NCI-H82 treated with DMSO at 0.1 percent for 48 hours (cell line): ENCODE results near the gene MBD4.
"Not testable (repeated sequence)": the region's sequence is repeated elsewhere in the genome, so short reads cannot be mapped to it uniquely, and the experiment has no call there.

ENCODE experiments used
- DNase-seq: peaks from one replicate; lab custom pipeline; 2025; ENCODE audit not compliant: unreplicated experiment; lab: John Stamatoyannopoulos, UW

MBD4 gene

GRCh38 chr3:129432671-129433070 lies 7.1 kb downstream of the MBD4 start:
- DNase-seq: no peak

DNA sequence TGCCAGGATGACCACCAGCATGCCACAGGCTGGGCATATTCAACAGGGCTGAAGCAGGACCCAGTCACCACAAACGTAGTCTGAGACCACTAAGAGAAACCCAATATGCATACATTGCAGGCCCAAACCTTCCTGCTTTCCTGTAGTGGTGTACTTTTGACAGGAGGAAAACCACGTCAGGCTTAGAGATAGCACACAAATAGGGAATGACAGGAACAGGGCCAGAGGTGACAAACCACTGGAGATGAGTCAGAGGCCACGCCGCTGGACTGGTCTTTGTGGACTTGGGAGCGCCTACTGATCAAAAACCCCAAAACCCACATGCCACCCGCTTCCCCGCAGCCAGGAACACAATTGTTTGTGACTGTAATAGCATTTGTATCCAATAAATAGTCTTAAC lies 7.7 kb downstream of the MBD4 start:
- DNase-seq: no peak

- DNase-seq: no peak
Measured at GRCh38 chr3:129429602-129430001, 10.1 kb downstream of the MBD4 start.

- DNase-seq: no peak
Measured at GRCh38 chr3:129429080-129429451, 10.7 kb downstream of the MBD4 start.

GRCh38 chr3:129428376-129429079 lies 11.2 kb downstream of the MBD4 start, which contains the start of gene EFCAB12:
TSS of gene EFCAB12 (minus strand) at chr3:129428636. CDS start at chr3:129428488, 148 bp downstream.
- peak; percentile 92 for DNase-seq

- DNase-seq: no peak
Measured at GRCh38 chr3:129428007-129428375, 11.8 kb downstream of the MBD4 start.

GRCh38 chr3:129425619-129426018 lies 14.1 kb downstream of the MBD4 start:
- no peak for DNase-seq

GRCh38 chr3:129425213-129425612 lies 14.5 kb downstream of the MBD4 start:
- DNase-seq: no peak

DNA sequence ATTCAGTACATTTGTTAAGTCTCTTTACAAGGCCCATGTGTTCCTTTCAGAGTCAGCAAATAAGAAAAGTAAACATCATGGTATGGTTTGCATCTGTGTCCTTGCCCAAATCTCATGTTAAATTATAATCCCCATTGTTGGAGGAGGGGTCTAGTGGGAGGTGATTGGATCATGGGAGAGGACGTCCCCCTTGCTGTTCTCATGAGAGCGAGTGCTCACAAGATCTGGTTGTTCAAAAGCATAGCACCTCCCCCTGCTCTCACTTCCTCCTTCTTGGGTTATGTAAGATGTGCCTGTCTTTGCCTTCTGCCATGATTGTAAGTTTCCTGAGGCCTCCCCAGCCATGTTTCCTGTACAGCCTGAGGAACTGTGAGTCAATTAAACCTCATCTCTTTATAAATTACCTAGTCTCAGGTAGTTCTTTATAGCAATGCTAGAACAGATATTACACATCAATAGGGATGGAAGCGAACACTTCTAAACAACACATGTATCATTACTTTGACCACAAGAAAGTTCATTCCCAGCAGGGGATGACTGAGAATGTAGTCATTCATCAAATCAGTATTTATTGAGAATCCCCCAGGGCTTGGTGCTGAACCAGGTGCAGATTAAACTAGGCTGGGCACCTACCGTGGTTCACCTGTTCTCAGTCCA lies 15.4 kb downstream of the MBD4 start:
- DNase-seq: peak; percentile 78

DNA sequence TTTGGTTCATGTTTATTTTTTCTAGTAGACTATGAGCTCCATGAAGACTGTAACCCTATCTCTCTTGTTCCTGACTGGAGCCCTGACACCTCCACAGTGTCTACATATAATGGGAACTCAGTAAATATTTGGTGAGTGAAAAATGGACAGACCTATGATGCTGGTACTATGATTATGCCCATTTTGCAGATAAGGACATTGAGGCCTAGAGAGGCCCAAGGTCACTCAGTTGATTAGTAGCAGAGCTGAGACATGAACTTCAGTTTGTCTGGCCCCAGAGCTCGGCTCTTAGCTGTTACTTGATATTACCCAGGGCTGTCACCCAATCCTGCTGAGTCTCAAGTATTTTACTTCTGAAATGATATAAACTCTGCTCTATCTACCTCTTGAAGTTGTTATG lies 16.9 kb downstream of the MBD4 start:
- no peak for DNase-seq

- DNase-seq: no peak
Measured at GRCh38 chr3:129421988-129422745, 17.6 kb downstream of the MBD4 start.

DNA sequence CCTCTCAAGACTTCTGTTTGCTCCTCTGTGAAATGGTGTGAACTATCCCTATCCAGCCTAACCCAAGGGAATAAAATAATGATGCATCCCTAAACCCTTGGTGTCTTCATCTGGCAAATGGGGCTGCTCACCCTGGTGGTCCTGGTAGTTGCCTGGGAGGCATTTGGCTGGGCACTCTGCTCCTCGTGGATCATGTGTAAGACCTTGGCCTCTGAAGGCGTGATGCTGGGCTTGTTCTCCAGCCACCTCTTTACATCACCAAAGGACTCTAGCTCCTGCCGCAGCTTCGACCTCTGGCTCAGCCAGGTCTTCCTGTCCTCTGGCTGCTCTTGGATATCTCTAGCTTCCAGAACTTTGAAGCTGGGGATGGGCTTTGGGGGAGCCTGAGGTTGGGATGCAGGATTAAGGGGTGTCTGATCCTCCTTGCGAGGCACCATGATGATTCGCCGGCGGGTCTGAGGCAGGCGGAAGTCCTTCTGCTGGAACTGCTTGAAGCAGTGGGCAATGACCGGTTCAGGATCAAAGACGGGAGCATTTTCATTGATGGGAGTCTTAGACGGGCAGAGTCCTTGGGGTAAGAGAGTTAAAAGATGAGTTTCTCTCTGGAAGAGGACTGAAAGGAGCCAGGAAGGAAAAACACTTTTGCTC lies 18.4 kb downstream of the MBD4 start:
- DNase-seq: no peak

- no peak for DNase-seq
Measured at GRCh38 chr3:129419476-129419875, 20.3 kb downstream of the MBD4 start.

GRCh38 chr3:129418041-129418973 lies 21.4 kb downstream of the MBD4 start:
- DNase-seq: no peak

DNA sequence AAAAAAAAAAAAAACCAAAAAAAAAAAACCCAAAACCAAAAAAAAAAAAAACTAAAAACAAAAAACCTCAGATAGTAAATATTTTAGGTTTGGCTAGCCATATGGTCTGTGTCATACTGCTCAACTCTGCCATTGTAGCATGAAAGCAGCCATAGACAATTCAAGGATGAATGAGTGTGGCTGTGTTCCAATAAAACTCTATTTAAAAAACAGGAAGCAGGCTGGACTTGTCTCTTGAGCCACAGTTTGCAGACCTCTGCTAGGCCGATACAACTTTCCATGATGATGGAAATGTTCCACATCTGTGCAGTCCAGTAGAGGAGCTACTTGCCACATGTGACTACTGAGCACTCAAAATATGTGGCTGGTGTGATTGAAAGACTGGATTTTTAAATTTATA lies 22.4 kb downstream of the MBD4 start:
- no peak for DNase-seq

DNA sequence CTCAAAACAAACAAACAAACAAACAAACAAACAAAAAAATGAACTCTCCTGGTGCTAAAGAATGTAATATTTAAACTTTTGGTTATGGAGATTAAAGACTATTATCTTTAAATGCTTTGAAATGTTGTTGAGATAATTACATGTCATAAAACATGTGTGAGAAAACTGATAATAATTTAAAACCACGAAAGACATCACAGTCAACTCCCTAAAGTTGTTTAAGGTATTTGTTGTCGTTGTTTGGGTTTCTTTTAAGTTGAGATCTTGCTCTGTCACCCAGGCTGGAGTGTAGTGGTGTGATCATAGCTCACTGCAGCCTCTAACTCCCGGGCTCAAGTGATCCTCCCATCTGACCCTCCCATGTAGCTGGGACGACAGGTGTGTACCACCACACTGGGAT lies 23.3 kb downstream of the MBD4 start:
- no peak for DNase-seq

DNA sequence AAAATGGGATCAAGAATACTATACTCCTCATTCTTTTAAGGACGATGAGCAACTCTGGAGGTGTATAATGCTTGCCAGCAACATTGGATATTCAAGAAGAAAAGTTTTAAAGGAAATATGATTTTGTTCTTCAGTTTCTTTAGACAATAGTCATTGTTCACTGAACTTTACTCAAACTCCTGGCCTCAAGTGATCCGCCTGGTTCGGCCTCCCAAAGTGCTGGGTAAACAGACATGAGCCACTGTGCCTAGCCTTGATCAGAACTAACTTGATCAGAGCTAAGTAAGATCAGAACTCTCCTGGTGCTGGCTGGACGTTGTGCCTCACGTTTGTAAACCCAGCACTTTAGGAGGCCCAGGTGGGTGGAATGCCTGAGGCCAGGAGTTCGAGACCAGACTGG lies 23.9 kb downstream of the MBD4 start:
- no peak for DNase-seq

DNA sequence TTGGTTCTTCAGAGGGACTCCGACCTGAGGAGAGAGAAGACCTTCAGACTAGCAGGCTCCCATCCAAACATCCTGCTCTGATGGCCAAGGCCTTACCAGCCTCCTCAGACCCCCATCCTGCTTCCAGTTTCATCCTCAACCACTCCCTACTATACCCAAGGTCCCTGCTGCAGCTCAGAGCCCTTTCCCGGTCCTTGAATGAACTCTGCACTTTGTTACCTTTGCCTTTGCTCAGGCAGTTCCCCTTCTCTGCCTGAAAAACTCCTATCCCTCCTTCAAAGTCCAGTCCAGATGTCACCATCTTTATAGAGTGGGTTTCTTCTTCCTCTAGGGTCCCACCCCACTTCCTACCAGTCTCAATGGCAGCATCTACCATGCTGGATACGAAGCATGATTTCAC lies 24.4 kb downstream of the MBD4 start:
- DNase-seq: no peak

GRCh38 chr3:129413687-129414506 lies 25.9 kb downstream of the MBD4 start:
- no peak for DNase-seq

GRCh38 chr3:129413238-129413637 lies 26.5 kb downstream of the MBD4 start:
- not testable (repeated sequence) for DNase-seq
